H9 (cell line): ENCODE measurements around the gene UBE3B. TPM values are rescaled to one million over a fixed set of nuclear protein-coding genes. Genes with fewer than 3 reads are reported as not detected.

Experiments used
- DNase-seq: peaks from one replicate; pipeline ENCODE4 v3.0.0-alpha.2; 2017
- H2AFZ ChIP-seq: one replicate; pipeline ENCODE4 v1.6.1; 2013; ENCODE audit warnings: mild to moderate bottlenecking, low read length, control low read depth, moderate library complexity
- H2AK5ac ChIP-seq: 2 replicates; pipeline ENCODE4 v1.6.1; 2013; ENCODE audit warnings: low read length, control low read depth, mixed read lengths; ENCODE audit not compliant: insufficient read length
- H2BK120ac ChIP-seq: one replicate; pipeline ENCODE4 v1.6.1; 2013; ENCODE audit warnings: low read depth, mild to moderate bottlenecking, low read length, control low read depth, inconsistent platforms; ENCODE audit not compliant: poor library complexity, severe bottlenecking
- H2BK12ac ChIP-seq: 2 replicates; pipeline ENCODE4 v1.6.1; 2013; ENCODE audit warnings: low read length, control low read depth, mixed read lengths, low read depth; ENCODE audit not compliant: insufficient read length
- H2BK15ac ChIP-seq: 2 replicates; pipeline ENCODE4 v1.6.1; 2013; ENCODE audit warnings: low read depth, low read length, control low read depth
- H2BK20ac ChIP-seq: one replicate; pipeline ENCODE4 v1.6.1; 2013; ENCODE audit warnings: low read depth, mild to moderate bottlenecking, low read length, control low read depth, inconsistent platforms; ENCODE audit not compliant: poor library complexity, severe bottlenecking
- H2BK5ac ChIP-seq: 2 replicates; pipeline ENCODE4 v1.6.1; 2013; ENCODE audit warnings: low read length, control low read depth, mixed read lengths; ENCODE audit not compliant: insufficient read length
- H3K14ac ChIP-seq: 2 replicates; pipeline ENCODE4 v1.6.1; 2013; ENCODE audit warnings: low read length, control low read depth; ENCODE audit not compliant: insufficient read depth
- H3K18ac ChIP-seq: 2 replicates; pipeline ENCODE4 v1.6.1; 2013; ENCODE audit warnings: low read depth, mild to moderate bottlenecking, mixed read lengths, low read length, control low read depth; ENCODE audit not compliant: insufficient read length
- H3K23ac ChIP-seq: 2 replicates; pipeline ENCODE4 v1.6.1; 2013; ENCODE audit warnings: low read length, control low read depth, mixed read lengths, low read depth; ENCODE audit not compliant: insufficient read length
- H3K23me2 ChIP-seq: 2 replicates; pipeline ENCODE4 v1.6.1; 2013; ENCODE audit warnings: low read depth, mild to moderate bottlenecking, mixed read lengths, low read length, control low read depth; ENCODE audit not compliant: insufficient read length, poor library complexity, severe bottlenecking
- H3K27ac ChIP-seq: 2 replicates; pipeline ENCODE4 v1.5.1; 2013; ENCODE audit warnings: low read length, control low read depth, mixed read lengths, low read depth; ENCODE audit not compliant: insufficient read length
- H3K27me3 ChIP-seq: 2 replicates; pipeline ENCODE4 v1.6.1; 2013; ENCODE audit warnings: low read length, control low read depth, inconsistent platforms; ENCODE audit not compliant: insufficient read depth
- H3K4ac ChIP-seq: 2 replicates; pipeline ENCODE4 v1.6.1; 2013; ENCODE audit warnings: low read depth, mild to moderate bottlenecking, control low read depth, inconsistent platforms, low read length, moderate library complexity
- H3K4me1 ChIP-seq: 2 replicates; pipeline ENCODE4 v1.6.1; 2013; ENCODE audit warnings: low read length, control low read depth, inconsistent platforms; ENCODE audit not compliant: insufficient read depth
- H3K4me2 ChIP-seq: 2 replicates; pipeline ENCODE4 v1.6.1; 2013; ENCODE audit warnings: low read length, control low read depth, mixed read lengths; ENCODE audit not compliant: insufficient read length, insufficient read depth
- H3K56ac ChIP-seq: 2 replicates; pipeline ENCODE4 v1.6.1; 2013; ENCODE audit warnings: low read depth, mild to moderate bottlenecking, mixed read lengths, low read length, control low read depth; ENCODE audit not compliant: insufficient read length
- H3K79me1 ChIP-seq: 2 replicates; pipeline ENCODE4 v1.6.1; 2013; ENCODE audit warnings: low read depth, mild to moderate bottlenecking, moderate library complexity, low read length, control low read depth, inconsistent platforms; ENCODE audit not compliant: insufficient read depth, poor library complexity, severe bottlenecking
- H3K79me2 ChIP-seq: 2 replicates; pipeline ENCODE4 v1.6.1; 2013; ENCODE audit warnings: low read length, control low read depth, inconsistent platforms; ENCODE audit not compliant: insufficient read depth
- H3K9ac ChIP-seq: 2 replicates; pipeline ENCODE4 v1.6.1; 2013; ENCODE audit warnings: low read length, control low read depth, mixed read lengths; ENCODE audit not compliant: insufficient read length; ENCODE audit errors: extremely low read depth
- H3K9me3 ChIP-seq: one replicate; pipeline ENCODE4 v1.6.1; 2013; ENCODE audit warnings: low read depth, low read length, inconsistent platforms; ENCODE audit not compliant: control insufficient read depth
- H3T11ph ChIP-seq: one replicate; pipeline ENCODE4 v1.6.1; 2013; ENCODE audit warnings: mild to moderate bottlenecking, low read length, control low read depth, inconsistent platforms
- H4K20me1 ChIP-seq: one replicate; pipeline ENCODE4 v1.6.1; 2013; ENCODE audit not compliant: control insufficient read depth, insufficient read length, insufficient read depth
- H4K5ac ChIP-seq: 2 replicates; pipeline ENCODE4 v1.6.1; 2013; ENCODE audit warnings: low read depth, mild to moderate bottlenecking, mixed read lengths, low read length, control low read depth; ENCODE audit not compliant: insufficient read length
- H4K8ac ChIP-seq: replicated peaks from 2 replicates; pipeline ENCODE4 v1.6.1; 2013; ENCODE audit warnings: low read length, control low read depth, mixed read lengths, low read depth; ENCODE audit not compliant: insufficient read length
- H4K91ac ChIP-seq: 2 replicates; pipeline ENCODE4 v1.6.1; 2013; ENCODE audit warnings: low read depth, mild to moderate bottlenecking, moderate library complexity, mixed read lengths, low read length, control low read depth; ENCODE audit not compliant: insufficient read length
- H3K27ac Mint-ChIP-seq, 3 experiments: 2 replicates in 2 of 3; 3 replicates in 1 of 3; pipeline ENCODE4 v1.8.0; 2020 to 2021; ENCODE audit warnings: mixed read lengths in 3 of 3, mild to moderate bottlenecking in 1 of 3, moderate library complexity in 1 of 3
- H3K27me3 Mint-ChIP-seq: 2 replicates; pipeline ENCODE4 v1.8.0; 2021; ENCODE audit warnings: low read depth, mild to moderate bottlenecking, moderate library complexity, mixed read lengths
- H3K36me3 Mint-ChIP-seq, 3 experiments: 2 replicates in 2 of 3; 3 replicates in 1 of 3; pipeline ENCODE4 v1.8.0; 2020 to 2021; ENCODE audit warnings: low read depth in 3 of 3, mixed read lengths in 3 of 3; ENCODE audit not compliant: insufficient read depth in 1 of 3
- H3K4me1 Mint-ChIP-seq, 2 experiments: 2 replicates each; pipeline ENCODE4 v1.8.0; 2020; ENCODE audit warnings: mixed read lengths in 2 of 2
- H3K4me3 Mint-ChIP-seq, 2 experiments: 2 replicates in 1 of 2; 3 replicates in 1 of 2; pipeline ENCODE4 v1.8.0; 2020 to 2021; ENCODE audit warnings: mild to moderate bottlenecking in 2 of 2, mixed read lengths in 2 of 2, moderate library complexity in 1 of 2
- H3K9me3 Mint-ChIP-seq, 2 experiments: 2 replicates in 1 of 2; 3 replicates in 1 of 2; pipeline ENCODE4 v1.8.0; 2020; ENCODE audit warnings: mild to moderate bottlenecking in 2 of 2, mixed read lengths in 2 of 2, moderate library complexity in 1 of 2
- CTCF ChIP-seq: fragments of 200-600 bp; sonication (generic); conservative IDR thresholded peaks from 3 replicates; pipeline ENCODE4 v1.8.0; 2021; ENCODE audit warnings: antibody characterized with exemption, mild to moderate bottlenecking
- WGBS: extraction: QIAGEN DNeasy Blood & Tissue Kit; methylation state at CpG from one replicate; pipeline ENCODE4 v1.1.7; 2013; ENCODE audit warnings: missing lambda C conversion rate, low lambda C conversion rate, mixed read lengths; ENCODE audit not compliant: insufficient read length; ENCODE audit errors: extremely low coverage; 5-methylcytosine and 5-hydroxymethylcytosine counted together
- total RNA-seq: library from RNA; stranded (reverse); gene quantifications from 2 replicates; pipeline ENCODE4 v1.2.1, GENCODE V29; 2021

UBE3B gene
- total RNA-seq, 1 experiment from 2014 or later: 24.2 TPM

GRCh38 chr12:109560867-109561710, 83.7 kb downstream of the UBE3B start:
- no peaks in the 10 kb centered on the region for H3K79me2 ChIP-seq
- no peaks in the 10 kb centered on the region for H3K23me2 ChIP-seq
- no peak overlapping the region for H3K18ac ChIP-seq
- no peak overlapping the region for H3K56ac ChIP-seq
- no peak overlapping the region for H3K14ac ChIP-seq
- H2AK5ac ChIP-seq: no peak overlapping the region
- H3K4ac ChIP-seq: no peak overlapping the region
- H3K27ac Mint-ChIP-seq: peak overlapping the region in 1 of 3 experiments; percentile 77; a peak in 2 of 7 replicates
- H3K27me3 ChIP-seq: no peaks in the 10 kb centered on the region
- H3K27me3 Mint-ChIP-seq: no peaks in the 10 kb centered on the region
- no peak overlapping the region for H2BK5ac ChIP-seq
- H4K91ac ChIP-seq: no peak overlapping the region
- no peaks in the 10 kb centered on the region for H3K9me3 ChIP-seq
- H2BK12ac ChIP-seq: no peak overlapping the region
- H2BK120ac ChIP-seq: no peak overlapping the region
- no peak overlapping the region for H2AFZ ChIP-seq
- peaks cover 0 to 3% of the 10 kb centered on the region in 2 experiments; a peak in 1 of 4 replicates for H3K4me1 Mint-ChIP-seq
- no peak overlapping the region for H3K27ac ChIP-seq
- H3K23ac ChIP-seq: no peak overlapping the region
- TF ChIP-seq CTCF: no peak
- no peak overlapping the region for H3K4me3 Mint-ChIP-seq
- H3K79me1 ChIP-seq: no peaks in the 10 kb centered on the region
- no peak overlapping the region for H2BK15ac ChIP-seq
- no peak overlapping the region for H3K4me2 ChIP-seq
- no peaks in the 10 kb centered on the region for H4K20me1 ChIP-seq
- no peak overlapping the region for H4K8ac ChIP-seq
- H3K4me1 ChIP-seq: no peaks in the 10 kb centered on the region
- peaks cover 13 to 24% (median 16%) of the 10 kb centered on the region in 3 experiments for H3K36me3 Mint-ChIP-seq
- no peak overlapping the region for H4K5ac ChIP-seq
- no peak overlapping the region for H3T11ph ChIP-seq
- no peaks in the 10 kb centered on the region; a peak in 2 of 5 replicates for H3K9me3 Mint-ChIP-seq
- DNase-seq: no peak
- H2BK20ac ChIP-seq: no peak overlapping the region
- H3K9ac ChIP-seq: no peak overlapping the region
- no CpG with 5 or more reads among the region's 30 CpGs for WGBS
